ENCODE data around the gene ZNG1A.
"Not testable (repeated sequence)": the region's sequence is repeated elsewhere in the genome, so short reads cannot be mapped to it uniquely, and the experiment has no call there.

Gene ZNG1A

DNA sequence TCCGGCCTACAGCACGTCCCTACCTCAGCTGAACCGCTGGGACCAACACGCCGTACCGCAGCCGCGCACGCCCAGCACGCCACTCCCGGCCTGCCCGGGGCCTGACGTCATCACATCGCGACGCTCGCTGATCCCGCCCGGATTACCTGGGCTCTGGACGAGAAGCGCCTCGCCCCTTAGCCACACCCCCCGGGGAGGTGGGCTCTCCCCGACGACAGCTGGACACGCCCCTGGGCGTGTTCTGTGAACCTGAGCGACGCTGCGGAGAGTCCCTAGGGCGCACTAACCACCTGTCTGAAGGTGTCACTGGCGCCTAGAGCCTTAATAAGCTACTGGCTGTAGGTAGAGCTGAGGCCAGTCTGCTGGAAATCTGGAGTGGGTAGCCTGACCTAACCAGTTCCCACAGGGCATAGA, at the start of gene ZNG1A:
Gene ZNG1A, minus strand, starts transcription at position 87 of the 414 bp plus-strand sequence. CDS start 87 bp downstream, outside the sequence.
- DNase-seq (ENCODE audit: low spot score): not testable (repeated sequence)

DNA sequence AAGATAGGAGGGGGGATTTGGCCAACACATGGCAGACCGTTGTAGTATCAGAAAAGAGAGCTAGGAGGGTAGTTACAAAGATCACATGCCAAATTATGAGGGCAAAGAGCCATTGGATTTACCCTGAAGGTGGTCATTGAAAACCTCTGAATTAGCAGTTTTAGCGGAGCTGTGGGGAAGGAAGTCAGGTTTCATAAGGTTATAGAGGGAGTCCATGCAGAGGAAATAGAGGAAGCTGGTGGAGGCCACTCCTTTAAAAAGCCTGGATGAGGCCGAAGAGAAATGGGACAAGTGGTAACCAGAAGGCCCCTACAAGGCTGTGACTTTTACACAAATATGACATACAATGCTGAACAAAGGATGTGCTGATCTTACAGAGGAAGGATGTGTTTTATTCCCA, 49.0 kb upstream of the ZNG1A start:
- DNase-seq (ENCODE audit: low spot score): no peak

DNA sequence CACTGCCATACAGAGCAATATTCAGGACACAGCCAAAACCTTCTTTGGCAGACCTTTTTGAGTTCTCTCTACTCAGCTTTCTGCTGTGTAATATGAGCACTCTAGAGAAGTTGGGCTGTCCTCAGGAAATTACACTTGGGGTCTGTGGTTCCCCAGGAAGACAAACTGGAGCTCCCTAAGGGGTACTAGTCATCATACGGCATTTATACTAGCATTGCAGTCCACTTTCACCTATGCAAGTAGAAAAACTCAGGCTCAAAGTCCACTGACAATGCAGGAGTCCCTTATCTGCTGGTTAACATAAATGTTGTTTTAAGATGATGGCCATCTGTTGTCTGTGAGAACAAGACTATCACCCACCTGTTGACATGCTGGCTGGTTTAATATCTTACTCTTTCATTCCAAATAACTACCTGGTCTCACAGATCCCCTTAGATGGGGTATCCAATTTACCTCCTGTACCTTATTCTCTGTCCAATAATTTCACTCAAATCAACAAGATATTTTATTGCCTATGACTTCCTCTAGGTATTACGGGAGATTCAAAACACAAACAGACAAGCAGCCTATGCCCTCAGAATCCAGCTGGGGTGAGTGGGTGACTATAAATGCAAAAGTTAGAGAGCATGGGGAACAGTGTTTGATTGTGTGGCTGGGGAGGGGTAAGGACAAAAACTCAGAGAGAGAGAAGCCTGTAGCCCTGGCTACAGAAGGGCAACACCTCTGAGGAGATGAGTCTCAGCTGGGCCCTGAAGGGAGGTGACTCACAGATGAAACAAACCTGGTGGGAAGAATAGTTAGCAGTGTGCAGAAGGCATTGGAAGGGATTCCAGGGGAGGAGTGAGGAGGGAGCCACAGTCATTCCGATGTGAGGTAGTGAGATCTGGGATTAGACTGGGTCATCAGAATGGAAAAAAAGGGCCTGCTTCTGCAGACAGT, 46.0 kb upstream of the ZNG1A start:
- peak; percentile 87 for DNase-seq (ENCODE audit: low spot score)

DNA sequence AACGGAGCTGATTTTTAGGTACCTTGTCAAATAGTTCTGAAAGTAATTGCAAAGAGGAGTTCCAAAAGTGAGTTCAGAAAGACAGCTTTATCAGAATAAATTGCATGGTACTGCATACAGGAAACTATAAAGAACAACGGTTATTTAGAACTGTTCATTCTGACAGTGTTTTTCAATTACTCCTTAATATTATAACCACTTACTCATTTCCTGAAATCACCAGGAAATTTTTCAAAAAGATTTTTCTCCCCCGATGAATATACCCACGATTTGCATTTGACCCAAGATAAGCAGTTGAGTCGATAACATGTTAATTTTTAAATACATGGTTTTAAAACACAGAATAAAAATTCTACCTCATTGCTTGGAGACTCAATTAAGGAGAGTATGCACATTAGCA, 45.2 kb upstream of the ZNG1A start:
- no peak for DNase-seq (ENCODE audit: low spot score)

DNA sequence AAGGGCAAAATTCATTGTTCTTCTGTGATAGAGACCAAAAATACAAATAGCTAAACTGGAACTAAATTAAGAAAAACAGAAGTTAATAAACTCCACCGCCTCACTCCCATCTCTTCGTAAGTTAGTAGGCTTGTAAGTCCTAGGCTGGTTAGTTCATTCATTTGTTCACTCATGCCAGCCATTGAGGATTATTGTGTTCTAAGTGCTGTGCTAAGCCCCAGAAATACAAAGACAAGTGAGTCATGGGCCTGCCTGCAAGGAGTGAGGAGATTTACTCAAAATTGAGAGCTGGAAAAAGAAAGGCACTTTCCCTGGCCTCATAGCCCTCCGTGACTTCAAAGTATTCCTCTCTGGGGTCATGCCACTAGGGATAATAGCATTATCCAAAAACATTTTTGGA, 44.3 kb upstream of the ZNG1A start:
- DNase-seq (ENCODE audit: low spot score): peak; percentile 10

DNA sequence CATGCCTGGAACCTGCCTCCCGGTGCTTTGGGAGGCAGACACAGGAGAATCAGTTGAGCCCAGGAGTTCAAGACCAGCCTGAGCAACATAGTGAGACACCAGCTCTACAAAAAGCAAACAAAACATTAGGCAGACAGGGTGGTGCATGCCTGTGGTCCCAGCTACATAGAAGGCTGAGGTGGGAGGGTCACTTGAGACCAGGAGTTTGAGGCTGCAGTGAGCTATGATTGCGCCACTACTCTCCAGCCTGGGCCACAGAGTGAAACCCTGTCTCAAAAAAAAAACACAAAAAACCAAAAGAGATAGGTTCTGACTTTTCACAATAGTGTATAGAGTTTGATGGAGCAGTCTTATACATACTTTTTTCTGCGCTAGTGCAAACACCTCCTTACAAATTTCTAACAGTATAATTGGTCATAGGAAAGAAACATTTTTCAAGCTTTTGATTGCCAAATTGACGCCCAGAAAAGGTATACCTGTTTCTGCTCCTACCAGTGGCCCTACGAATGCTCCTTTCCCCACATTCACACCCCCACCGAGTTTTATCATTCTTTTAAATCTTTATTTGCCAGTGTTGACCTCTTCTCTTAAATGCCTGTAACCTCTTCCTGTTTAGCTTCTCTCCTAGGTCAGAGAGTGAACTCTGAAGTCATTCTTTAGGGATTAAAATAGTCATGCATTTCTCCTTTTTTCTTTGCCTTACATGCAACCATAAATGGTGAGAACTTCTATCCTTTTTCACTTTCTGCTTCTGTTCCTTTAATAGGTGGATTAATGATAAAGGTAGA, 43.3 kb upstream of the ZNG1A start:
- DNase-seq (ENCODE audit: low spot score): no peak

DNA sequence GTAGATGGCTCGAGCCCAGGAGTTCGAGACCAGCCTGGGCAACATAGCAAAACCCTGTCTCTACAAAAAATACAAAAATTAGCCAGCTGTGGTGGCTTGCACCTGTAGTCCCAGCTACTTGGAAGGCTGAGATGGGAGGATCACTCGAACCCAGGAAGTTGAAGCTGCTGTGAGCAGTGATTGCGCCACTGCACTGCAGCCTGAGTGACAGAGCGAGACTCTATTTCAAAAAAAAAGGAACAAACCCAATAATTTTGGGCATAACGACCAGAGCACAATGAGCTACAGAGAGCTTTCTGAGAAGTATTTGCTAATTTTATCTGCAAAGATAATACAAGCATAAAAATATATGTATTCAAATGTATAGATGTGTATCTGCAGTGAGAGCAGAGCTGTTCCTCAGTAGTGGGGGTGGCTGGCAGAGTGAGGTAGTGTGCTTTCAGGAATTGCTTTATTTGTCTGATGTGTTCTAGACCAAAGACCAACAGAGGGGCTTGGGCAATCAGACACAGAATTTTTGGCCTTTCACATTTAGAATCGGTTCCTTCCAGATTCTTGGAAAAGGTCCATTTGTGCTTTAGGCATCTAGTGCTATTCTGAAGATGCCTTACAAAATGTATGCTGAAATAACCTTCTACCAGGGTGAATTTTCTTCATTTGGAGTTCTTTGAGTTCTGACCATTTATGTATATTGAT, 41.0 kb upstream of the ZNG1A start:
- no peak for DNase-seq (ENCODE audit: low spot score)

DNA sequence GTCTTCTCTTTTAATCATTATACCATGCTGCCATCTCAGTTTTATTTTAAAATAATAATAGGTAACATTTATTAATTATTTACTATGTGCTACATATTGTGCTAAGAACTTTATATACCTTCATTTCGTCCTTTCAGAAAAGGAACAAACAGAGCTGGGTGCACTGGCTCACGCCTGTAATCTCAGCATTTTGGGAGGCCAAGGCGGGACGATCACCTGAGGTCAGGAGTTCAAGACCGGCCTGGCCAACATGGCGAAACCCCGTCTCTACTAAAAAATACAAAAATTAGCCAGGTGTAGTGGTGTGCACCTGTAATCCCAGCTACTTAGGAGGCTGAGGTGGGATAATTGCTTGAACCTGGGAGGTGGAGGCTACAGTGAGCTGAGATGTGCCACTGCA, 40.2 kb upstream of the ZNG1A start:
- DNase-seq (ENCODE audit: low spot score): not testable (repeated sequence)

DNA sequence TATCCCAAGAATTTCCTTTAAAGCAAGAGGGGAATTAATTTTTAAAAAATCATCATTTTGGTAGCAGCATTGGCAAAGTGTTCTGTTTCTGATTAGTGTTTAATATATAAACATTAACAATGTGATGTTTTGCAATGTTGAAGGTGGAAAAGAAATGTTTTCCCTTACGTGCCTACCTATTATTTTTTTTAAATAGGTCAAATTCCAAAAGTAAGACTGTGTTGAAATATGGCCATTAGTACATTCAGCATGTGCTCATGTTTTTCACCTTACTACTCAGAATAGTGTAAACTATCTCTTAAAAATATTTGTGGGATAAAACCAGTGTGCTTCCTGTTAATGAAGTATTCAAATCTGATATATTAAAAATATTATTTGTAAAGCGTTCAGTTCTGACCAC, 39.1 kb upstream of the ZNG1A start:
- DNase-seq (ENCODE audit: low spot score): no peak

DNA sequence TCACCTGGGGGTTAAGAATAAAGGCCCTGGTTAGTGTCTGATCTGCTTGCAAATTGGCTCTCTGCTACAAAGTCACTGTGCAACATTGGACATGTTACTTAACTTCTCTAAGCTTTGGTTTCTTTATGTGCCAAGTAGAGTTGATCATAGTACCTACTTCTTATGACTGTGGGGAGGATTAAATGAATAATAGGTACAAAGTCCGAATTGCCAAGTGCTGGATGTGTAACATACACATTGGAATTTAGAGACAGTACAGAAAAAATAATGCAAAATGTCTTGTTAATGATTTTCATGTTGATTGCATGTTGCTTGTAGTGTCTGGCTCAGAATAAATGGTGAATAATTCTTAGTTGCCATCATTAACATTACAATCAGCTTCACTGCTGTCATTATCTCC, 38.0 kb upstream of the ZNG1A start:
- peak; percentile 13 for DNase-seq (ENCODE audit: low spot score)

DNA sequence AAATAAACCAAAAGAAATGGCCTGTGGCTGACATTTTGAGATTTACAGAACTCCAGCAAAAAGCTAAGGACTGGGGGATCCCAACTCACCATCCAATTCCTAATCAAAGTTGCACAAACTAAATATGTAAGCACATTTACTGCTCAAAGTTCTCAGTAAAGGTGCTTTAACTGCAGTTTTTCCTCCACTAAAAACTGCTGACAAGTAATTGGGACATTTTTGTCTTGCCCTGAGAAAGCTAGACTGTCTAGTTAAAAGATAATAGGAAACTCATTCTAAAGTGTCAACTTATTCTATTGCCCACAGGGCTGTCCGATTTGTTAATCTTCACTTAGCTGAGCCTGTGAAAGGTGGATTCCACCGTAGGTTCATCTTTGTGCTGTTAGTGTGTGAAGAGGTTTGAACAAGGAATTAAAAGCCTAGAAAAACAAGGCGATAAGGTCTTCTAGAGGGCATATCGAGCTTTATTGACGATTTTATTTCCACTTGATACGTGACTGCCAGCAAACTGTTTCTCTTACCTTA, 36.8 kb upstream of the ZNG1A start:
- DNase-seq (ENCODE audit: low spot score): peak; percentile 42

DNA sequence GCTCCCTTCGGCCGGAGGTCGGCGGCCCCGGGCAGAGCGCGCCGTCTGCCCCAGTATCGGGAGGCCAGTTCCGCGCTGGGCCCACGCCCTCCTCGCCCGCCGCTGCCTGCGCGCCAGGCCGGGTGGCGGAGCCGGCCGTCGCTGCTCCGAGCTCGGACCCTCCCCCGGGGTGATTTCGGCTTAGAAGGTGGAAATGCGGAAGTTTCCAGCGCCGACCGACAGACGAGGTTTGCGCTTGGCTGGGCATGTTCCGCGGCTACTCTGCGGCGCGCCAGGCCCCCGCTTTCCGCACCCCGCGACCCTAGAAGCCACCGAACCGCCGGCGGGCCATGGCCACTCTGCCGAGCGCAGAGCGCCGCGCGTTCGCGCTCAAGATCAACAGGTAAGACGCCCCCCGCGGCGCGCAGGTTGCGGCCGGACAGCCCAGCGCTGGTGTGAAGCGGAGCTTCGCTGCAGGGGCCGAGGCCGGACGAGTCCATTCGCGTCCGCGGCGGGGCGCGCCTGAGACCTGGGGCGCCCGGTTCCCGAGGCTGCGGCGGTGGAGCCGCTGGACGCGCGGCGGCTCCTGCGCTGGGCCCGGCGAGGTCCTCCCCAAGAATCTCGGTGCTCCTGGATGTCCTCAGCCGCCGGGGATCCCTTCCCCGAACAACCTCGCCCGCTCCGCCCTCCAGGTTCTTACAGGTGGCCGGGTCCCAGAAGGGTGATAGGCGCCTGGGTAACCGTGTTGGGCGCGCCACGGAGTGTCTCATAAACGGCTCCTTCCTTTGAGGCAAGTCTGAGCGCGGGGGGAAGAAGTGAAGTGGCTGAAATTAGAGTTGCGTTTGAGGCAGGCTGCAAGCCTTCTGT, 36.0 kb upstream of the ZNG1A start, which contains the start of gene DOCK8:
Gene DOCK8, plus strand, starts transcription at position 218 of the 846 bp plus-strand sequence. Its CDS starts 112 bp downstream, at position 330.
- DNase-seq (ENCODE audit: low spot score): peak; percentile 80

DNA sequence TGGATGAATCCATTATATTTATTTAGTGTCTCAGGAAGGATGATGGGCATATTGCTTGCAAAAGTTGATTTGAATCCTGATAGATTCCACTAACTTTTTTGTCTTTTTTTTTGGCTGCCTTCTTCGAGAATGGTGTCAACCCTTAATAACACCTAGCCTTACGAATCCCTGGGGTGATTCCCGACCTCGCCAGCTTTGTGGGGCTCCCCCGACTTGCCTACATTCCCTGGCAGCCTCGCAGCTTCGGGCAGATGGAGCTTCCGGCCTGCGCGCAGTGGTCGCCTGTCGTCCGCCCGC, 35.4 kb upstream of the ZNG1A start:
- DNase-seq (ENCODE audit: low spot score): no peak

DNA sequence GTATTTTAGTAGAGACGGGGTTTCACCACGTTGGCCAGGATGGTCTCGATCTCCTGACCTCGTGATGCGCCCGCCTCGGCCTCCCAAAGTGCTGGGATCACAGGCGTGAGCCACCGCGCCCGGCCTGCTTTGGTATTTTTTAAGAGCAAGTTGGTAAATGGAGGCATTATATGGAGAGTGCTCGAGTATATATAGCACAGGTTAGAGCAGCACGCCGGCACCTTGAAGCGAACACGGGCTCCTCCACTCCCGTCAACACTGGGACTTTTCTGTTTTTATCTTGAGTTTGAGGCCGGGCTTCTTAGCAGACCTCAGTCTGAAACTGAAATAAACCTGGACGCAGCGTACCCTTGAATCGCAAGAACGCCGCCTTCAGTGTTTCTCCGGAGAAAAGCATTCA, 35.0 kb upstream of the ZNG1A start:
- not testable (repeated sequence) for DNase-seq (ENCODE audit: low spot score)

DNA sequence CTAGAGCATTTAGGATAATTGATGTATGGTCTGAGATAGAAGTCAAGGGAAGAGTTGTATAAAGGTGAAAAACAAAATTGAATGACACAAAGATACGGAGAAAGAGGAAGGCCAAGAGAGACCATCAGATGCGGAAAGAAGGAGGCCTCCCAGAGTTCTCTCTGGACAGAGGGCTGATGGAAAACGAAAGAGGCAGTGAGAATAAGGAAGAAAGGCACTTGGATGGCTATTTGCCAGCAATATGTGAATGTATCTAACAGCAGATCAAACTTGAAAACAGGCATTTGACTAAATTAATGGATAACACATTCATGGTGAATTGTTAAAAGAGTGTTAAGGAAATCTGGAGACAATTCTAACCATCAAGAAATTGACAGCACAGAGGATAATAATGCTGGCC, 33.4 kb upstream of the ZNG1A start:
- DNase-seq (ENCODE audit: low spot score): no peak

DNA sequence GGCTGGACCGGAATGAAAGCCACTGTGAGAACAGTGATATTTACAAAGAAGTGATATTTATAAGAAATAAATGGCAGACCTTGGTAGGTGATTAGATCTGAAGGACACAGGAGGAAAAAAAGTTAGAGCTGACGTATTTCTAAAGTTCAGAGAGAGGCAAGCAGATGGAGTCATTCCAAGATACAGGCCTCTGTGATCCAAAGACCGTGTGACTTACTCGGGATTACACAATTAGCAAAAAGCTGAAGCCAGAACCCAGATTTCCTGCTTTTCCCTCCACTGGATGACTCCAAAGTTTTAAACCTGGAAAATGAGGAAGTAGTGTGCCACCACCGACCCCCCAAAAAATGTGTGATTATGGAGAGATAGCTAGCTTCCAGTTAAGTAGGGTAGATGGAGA, 32.7 kb upstream of the ZNG1A start:
- DNase-seq (ENCODE audit: low spot score): no peak

DNA sequence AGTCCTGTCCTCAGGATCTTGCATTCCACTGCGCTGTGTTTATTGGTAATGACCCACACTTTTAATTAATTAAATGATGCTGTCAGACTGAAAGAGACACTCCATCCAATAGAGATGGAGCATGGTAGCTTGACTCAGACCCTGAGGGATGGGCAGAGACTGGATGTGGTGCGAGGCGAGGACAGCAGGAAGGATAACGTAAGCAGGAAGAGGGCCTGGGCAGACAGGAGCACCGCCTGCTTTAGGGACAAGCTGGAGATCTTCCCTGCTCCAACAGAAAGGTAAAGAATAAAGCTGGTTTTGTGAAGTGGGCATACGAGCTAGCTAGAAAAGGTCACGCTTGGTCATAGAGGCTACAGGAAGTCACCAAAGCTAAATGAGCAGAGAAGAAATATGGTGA, 32.2 kb upstream of the ZNG1A start:
- DNase-seq (ENCODE audit: low spot score): no peak

DNA sequence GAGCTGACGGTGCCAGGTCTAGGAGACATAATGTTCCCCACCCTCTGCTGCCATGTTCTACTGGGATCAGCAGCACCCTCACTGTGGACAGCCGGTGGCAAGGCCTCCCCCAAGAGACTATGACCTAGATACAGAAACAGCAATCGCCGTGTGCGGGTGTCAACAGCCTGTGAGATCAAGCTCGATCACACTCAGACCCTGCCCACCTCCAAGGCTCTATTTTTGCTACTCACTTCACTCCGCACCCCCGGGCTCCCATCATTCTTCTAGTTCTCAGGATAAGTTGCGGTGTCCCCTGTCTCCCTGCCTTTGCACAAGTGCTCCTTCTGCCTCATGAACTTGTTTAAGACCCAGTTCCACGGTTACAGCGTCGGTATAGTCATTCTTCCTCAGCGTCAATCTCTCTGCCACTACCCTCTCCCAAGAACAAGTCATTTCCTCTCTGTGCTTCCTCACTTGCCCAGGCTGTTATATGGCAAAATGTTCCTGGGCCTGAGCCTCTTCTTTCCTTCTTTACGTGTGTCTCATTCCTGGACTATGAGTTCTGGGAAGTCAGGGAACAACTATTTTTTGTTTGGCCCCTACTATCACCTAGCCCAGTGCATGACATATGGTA, 30.4 kb upstream of the ZNG1A start:
- DNase-seq (ENCODE audit: low spot score): no peak

DNA sequence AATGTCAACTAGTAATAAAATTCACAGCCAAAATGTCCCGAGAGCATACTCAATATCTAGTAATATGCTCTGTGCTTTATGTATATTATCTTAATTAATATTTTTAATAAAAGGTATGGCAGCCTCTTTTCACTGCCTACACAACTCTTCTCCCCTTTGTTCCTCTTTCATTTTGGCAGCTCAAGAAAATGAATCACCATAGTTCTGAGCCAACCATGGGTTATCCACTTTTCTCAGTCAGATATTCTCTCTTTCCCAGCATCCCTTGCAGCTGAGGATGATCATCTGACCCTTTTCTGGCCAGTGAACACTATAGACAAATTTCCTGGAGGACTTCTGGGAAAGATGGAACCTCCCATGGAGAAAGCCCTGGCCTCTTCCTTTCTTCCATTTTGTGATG, 27.6 kb upstream of the ZNG1A start:
- DNase-seq (ENCODE audit: low spot score): peak; percentile 0

DNA sequence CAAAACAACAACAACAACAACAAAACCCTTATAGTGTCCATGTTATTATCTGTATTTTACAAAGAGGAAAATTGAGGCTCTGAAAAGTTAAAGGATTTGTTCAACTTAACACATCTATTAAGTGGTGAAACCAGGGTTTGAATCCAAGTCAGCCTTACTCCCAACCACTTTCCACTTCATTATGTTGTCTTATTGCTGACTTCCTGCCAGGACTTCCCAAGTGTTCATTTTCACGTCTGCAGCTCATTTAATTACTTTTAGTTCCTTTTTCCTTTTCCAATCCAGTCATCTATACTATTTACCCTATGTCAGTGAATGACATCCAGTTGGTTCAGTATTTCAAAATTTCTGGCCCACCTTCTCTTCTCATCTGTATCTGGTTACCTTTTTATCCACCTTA, 20.7 kb upstream of the ZNG1A start:
- DNase-seq (ENCODE audit: low spot score): not testable (repeated sequence)
